ENCODE measurements around the gene NRXN3. TPM values are rescaled to one million over a fixed set of nuclear protein-coding genes. Genes with fewer than 3 reads are reported as not detected.

Gene NRXN3
- polyA plus RNA-seq, 1 donor (not counting 4 experiments of a cell fraction or from before 2014, with no cell fraction given) = 0.89 TPM

GRCh38 chr14:79178719-79179118 lies 1008.5 kb downstream of the NRXN3 start:
- Histone ChIP-seq H3K4me1 (ENCODE audit: control insufficient read depth, extremely low read depth, insufficient read depth, low read length) (no peaks in the 10 kb centered on the region), H3K4me3 (ENCODE audit: control insufficient read depth in 2 of 3, extremely low read depth in 1 of 3, insufficient read depth in 2 of 3, low read depth in 1 of 3, low read length in 3 of 3) (no peak overlapping the region), H3K36me3 (ENCODE audit: control insufficient read depth in 2 of 2, extremely low read depth in 1 of 2, insufficient read depth in 2 of 2, low read length in 2 of 2) (no peaks in the 10 kb centered on the region), H4K20me1 (ENCODE audit: control insufficient read depth, extremely low read depth, insufficient read depth, low read length) (no peaks in the 10 kb centered on the region), H3K27me3 (ENCODE audit: control insufficient read depth, extremely low read depth, insufficient read depth, low read length) (no peaks in the 10 kb centered on the region), H3K9me1 (ENCODE audit: control insufficient read depth, extremely low read depth, insufficient read depth, low read length) (no peaks in the 10 kb centered on the region), H3K27ac (ENCODE audit: control insufficient read depth, insufficient read depth, low read length) (no peak overlapping the region), H3K9me3 (ENCODE audit: control insufficient read depth, low read depth, low read length) (no peaks in the 10 kb centered on the region), H2AFZ (ENCODE audit: control insufficient read depth, low read length) (no peak overlapping the region), H3K9ac (ENCODE audit: control insufficient read depth, extremely low read depth, insufficient read depth, low read length) (no peak overlapping the region), H3K79me2 (ENCODE audit: control insufficient read depth, insufficient read depth, low read length) (no peaks in the 10 kb centered on the region), H3K4me2 (ENCODE audit: control insufficient read depth, extremely low read depth, insufficient read depth, low read depth, low read length) (no peak overlapping the region)
- DNase-seq (ENCODE audit: low read depth, low spot score) = no peak
- TF ChIP-seq CTCF (optimal IDR thresholded peaks at IDR 0.05 in 1 of 3, IDR thresholded peaks at IDR 0.05 in 1 of 3, conservative IDR thresholded peaks at IDR 0.05 in 1 of 3; ENCODE audit: extremely low read depth in 1 of 3, insufficient read depth in 2 of 3, low read length in 3 of 3) = no peak
- TF ChIP-seq EZH2 (IDR thresholded peaks at IDR 0.05; ENCODE audit: low read length) = no peak
- FAIRE-seq = no peak
- dilution Hi-C loops (cut with MboI; ENCODE audit: extremely low pct_ligation_motif_present, low sequenced_read_pairs) = no loop called here

GRCh38 chr14:79179985-79180384 lies 1009.8 kb downstream of the NRXN3 start:
- no peak for FAIRE-seq
- dilution Hi-C loops (cut with MboI; ENCODE audit: extremely low pct_ligation_motif_present, low sequenced_read_pairs) = no loop called here

More at GRCh38 chr14:79179985-79180384, 1009.8 kb downstream of the NRXN3 start:
- Histone ChIP-seq H3K27ac (ENCODE audit: control insufficient read depth, insufficient read depth, low read length) (no peak overlapping the region), H3K9me1 (ENCODE audit: control insufficient read depth, extremely low read depth, insufficient read depth, low read length) (no peaks in the 10 kb centered on the region), H3K4me2 (ENCODE audit: control insufficient read depth, extremely low read depth, insufficient read depth, low read depth, low read length) (no peak overlapping the region), H3K4me3 (ENCODE audit: control insufficient read depth in 2 of 3, extremely low read depth in 1 of 3, insufficient read depth in 2 of 3, low read depth in 1 of 3, low read length in 3 of 3) (no peak overlapping the region), H3K27me3 (ENCODE audit: control insufficient read depth, extremely low read depth, insufficient read depth, low read length) (no peaks in the 10 kb centered on the region), H4K20me1 (ENCODE audit: control insufficient read depth, extremely low read depth, insufficient read depth, low read length) (no peaks in the 10 kb centered on the region), H3K36me3 (ENCODE audit: control insufficient read depth in 2 of 2, extremely low read depth in 1 of 2, insufficient read depth in 2 of 2, low read length in 2 of 2) (no peaks in the 10 kb centered on the region), H3K9ac (ENCODE audit: control insufficient read depth, extremely low read depth, insufficient read depth, low read length) (no peak overlapping the region), H3K4me1 (ENCODE audit: control insufficient read depth, extremely low read depth, insufficient read depth, low read length) (no peaks in the 10 kb centered on the region), H2AFZ (ENCODE audit: control insufficient read depth, low read length) (no peak overlapping the region), H3K9me3 (ENCODE audit: control insufficient read depth, low read depth, low read length) (no peaks in the 10 kb centered on the region), H3K79me2 (ENCODE audit: control insufficient read depth, insufficient read depth, low read length) (no peaks in the 10 kb centered on the region)
- no peak for DNase-seq (ENCODE audit: low read depth, low spot score)
- TF ChIP-seq CTCF (optimal IDR thresholded peaks at IDR 0.05 in 1 of 3, IDR thresholded peaks at IDR 0.05 in 1 of 3, conservative IDR thresholded peaks at IDR 0.05 in 1 of 3; ENCODE audit: extremely low read depth in 1 of 3, insufficient read depth in 2 of 3, low read length in 3 of 3) = no peak
- TF ChIP-seq EZH2 (IDR thresholded peaks at IDR 0.05; ENCODE audit: low read length) = no peak
